LHCN-M2 (cell line): ENCODE measurements around the gene KCNG1. TPM values are rescaled to one million over a fixed set of nuclear protein-coding genes. Genes with fewer than 3 reads are reported as not detected.
"Not testable (repeated sequence)": the region's sequence is repeated elsewhere in the genome, so short reads cannot be mapped to it uniquely, and the experiment has no call there.

Source experiments
- DNase-seq: peaks from one replicate; pipeline ENCODE4 v3.0.0-alpha.2; 2012; ENCODE audit warnings: low read depth
- polyA plus RNA-seq: library from polyadenylated mRNA; unstranded; fragments of >200 nt; gene quantifications from one replicate; pipeline ENCODE4 v1.2.1, GENCODE V29; 2012; ENCODE audit warnings: missing spikeins
- total RNA-seq: library from RNA; depleted of rRNA; stranded (reverse); fragments of >200 nt; gene quantifications from 2 replicates; pipeline ENCODE4 v1.2.3, GENCODE V29; 2014; rRNA removed

Gene KCNG1, protein sequence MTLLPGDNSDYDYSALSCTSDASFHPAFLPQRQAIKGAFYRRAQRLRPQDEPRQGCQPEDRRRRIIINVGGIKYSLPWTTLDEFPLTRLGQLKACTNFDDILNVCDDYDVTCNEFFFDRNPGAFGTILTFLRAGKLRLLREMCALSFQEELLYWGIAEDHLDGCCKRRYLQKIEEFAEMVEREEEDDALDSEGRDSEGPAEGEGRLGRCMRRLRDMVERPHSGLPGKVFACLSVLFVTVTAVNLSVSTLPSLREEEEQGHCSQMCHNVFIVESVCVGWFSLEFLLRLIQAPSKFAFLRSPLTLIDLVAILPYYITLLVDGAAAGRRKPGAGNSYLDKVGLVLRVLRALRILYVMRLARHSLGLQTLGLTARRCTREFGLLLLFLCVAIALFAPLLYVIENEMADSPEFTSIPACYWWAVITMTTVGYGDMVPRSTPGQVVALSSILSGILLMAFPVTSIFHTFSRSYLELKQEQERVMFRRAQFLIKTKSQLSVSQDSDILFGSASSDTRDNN
- total RNA-seq, result 0.34 and 0.71 TPM in 2 replicates
- polyA plus RNA-seq, result 0.56 TPM

- DNase-seq, result peak; percentile 46
These were observed at the start of gene KCNG1 for GRCh38 chr20:51022803-51023616. Gene KCNG1, minus strand, starts transcription at chr20:51023107. Its CDS starts 12,769 bp downstream, at chr20:51010338.

DNA sequence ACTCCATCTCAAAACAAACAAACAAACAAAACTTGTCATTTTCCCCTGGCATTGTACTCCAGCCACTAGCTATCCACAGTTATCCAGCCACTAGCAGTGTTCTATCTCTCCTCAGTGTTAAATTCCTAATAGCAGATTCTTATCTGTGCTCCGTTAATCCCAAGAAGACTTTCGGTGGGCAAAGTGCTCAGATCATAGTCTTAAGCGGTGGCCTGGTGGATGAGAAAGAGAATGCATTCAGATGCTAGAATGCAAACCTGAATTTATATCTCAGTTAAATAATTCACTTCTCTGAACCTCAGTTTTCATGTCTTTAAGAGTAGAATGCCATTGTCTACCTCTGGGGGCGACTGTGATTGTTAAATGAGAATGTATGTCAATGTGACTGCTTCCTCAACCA lies 47.7 kb upstream of the KCNG1 start:
- DNase-seq, result no peak

- peak; percentile 7 for DNase-seq
These were observed 44.9 kb upstream of the KCNG1 start for GRCh38 chr20:51067792-51068191.

DNA sequence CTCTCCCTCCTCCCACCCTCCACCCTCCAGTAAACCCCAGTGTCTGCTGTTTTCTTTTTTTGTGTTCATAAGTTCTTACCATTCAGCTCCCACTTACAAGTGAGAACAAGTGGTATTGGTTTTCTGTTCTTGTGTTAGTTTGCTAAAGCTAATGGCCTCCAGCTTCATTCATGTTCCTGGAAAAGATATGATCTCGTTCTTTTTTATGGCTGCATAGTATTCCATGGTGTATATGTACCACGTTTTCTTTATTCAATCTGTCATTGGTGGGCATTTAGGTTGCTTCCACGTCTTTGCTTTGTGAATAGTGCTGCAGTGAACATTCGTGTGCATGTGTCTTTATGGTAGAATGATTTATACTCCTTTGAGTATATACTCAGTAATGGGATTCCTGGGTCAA lies 42.7 kb upstream of the KCNG1 start:
- no peak for DNase-seq

DNA sequence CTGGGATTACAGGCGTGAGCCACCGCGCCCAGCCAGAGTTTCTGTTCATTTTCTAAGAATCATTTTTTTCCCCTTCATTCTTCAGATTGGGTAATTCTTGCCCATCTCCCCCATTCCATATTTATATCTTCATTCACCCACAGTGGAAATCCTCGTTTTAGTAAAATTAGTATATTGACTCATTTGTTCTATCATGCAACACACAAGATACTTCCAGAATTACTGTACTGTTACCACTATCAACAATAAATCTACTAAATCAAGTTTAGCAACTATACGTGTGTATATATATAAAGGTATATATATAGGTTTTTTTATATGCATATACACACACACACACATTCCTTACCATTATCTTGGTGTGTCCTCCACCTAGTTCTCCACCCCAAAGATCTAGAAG lies 41.2 kb upstream of the KCNG1 start:
- DNase-seq, result no peak

GRCh38 chr20:51062065-51062464 lies 39.2 kb upstream of the KCNG1 start:
- no peak for DNase-seq

DNA sequence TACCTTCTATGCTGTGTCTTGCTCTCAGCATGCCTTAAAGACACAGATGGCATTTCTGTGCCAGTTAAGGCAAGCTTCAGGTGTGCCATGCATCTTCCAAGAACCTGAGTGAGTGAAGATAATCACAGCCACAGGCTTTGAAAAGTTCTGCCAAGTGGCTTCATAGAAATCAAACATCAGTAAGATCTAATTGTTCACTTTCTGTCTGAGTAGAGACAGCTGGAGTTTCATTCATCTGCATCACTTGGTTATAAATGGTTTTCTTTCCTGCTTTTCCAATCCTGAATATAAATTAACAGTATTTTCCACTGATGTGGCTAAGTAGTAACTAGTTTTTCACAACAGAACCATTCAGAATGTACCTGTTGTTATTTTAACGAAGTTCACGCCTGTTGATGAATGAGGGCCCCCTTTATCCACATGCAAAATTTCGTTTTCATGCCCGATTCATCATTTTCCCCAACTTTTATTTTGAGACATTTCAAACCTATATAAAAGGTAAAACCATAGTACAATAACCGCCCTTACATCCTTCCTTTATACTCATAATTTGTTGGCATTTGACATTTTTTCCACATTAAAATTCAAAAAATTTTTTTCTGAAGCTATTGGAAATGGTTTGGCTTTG lies 38.6 kb upstream of the KCNG1 start:
- DNase-seq, result no peak

DNA sequence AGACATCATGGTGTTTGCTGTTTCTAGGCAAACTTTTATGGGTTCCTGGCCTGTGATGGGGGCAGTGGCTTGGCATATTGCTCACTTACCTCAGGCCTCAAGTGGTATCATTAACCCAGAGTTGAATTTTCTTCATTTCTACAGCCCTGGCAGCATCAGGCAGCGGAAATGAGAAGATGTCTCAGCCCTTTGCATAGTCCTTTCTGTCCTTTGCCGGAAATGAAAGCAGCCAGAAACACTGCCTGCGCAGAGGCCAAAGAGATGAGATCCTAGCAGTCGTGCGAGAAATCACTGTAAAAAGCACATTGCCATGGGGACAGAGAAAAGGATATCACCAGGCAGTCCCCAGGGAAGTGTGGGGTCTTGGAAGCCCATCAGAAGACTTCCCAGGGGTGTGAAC lies 37.4 kb upstream of the KCNG1 start:
- DNase-seq, result no peak

- DNase-seq, result peak; percentile 41
These were observed 37.0 kb upstream of the KCNG1 start for GRCh38 chr20:51059862-51060261.

DNA sequence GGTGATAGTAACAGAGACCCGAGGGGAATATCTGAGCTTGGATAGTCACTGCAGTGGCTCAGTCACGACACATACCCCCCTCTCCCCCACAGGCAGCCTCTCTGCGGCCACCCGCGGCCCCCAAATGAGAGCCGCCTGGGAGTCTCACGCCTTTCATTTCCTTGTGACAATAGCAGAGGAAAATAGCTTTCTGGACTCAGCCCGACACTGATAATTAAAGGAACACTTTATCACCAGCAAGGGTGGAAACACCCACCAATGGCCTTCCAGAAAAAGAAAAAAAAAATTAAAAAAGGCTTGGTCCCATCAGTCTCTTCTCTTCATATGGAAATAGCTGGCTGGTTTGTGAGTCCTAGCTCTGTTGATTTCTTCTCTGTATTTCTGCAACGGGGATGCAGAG lies 35.1 kb upstream of the KCNG1 start:
- no peak for DNase-seq

DNA sequence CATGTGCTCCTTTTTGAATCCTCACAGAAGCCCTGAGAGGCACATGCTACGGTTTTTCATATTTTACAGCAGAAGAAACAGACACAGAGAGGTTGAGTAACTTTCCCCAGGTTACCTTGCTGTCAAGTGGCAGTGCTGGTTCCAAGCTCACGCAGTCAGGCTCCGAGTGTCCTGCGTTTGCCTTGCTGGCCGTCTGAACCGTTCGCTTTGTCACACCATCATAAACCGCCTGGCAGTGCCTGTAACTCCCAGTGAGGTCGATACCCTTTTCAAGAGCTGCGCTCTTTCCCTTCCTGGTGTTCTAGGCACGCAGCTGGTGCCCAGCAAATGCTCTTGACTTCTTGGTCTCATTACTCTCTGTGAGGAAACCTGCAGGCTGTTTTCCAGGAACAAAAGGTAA lies 31.3 kb upstream of the KCNG1 start:
- DNase-seq, result no peak

DNA sequence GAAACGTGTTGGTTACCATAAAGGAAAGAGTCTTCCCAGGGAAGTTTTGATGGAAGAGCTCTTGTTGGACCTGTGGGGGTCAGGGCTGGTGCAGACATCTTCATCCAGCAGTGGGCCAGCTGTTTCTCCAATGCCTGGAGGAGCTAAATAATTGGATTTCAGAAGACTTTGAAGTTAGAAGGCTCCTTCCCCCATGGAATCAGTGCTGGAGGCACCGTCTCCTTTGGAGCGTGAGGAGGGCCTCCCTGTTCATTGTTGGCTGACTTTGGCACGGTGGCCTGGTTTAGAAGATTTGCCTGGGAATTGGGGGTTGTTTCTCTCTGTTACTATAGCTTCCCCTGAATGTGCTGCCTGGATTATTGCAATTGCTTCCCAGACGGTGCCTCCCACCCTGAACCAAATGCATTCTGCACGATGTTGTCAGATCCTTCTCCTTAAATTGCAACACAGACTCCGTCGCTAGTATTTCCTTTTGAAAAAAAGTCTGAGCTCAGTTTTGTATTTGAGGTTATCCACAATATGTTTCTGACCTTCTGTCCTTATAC lies 27.7 kb upstream of the KCNG1 start:
- no peak for DNase-seq

DNA sequence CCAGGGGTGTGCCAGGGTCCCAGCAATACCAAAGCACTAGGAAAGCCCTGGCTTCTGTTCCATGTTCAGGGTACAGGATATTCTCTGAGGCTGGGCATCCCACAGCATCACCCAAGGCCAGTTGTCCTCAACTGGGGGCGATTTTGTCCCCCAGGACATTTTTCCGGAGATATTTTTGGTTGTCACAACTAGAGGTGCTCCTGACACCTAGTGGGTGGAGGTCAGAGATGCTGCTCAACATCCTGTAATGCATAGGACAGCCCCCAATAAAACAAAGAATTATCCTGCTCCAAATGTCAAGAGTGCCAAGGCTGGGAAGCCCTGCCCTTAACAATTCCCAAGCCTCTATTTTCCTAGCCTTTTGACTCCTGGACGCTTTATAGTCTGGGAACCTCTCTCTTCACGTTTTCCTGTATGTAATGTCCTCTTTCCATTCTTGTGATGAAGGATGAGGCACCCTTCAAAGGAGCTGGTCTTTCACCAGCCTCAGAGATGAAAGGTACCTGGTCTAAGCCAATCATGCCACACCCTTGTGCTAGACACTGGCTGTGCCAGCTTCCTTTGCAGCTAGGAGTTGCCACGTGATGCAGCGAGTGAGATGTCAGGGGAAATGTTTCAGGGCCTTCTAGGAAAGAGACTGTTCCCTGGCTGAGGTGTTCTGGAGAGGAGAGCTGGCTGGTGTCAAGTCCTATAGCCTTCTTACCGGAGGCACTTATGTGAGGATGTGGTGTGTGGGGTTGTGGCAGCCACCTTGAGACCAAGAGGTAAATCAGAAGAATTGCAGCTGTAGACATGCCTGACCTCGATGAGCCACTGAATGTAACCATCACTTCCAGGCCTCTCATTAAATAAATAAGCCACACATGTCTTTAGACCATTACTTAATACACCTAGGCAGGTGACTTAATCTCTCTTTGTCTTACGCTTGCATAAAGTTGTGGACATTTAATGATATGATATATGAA lies 23.4 kb upstream of the KCNG1 start:
- no peak for DNase-seq

GRCh38 chr20:51045492-51045891 lies 22.6 kb upstream of the KCNG1 start:
- not testable (repeated sequence) for DNase-seq

DNA sequence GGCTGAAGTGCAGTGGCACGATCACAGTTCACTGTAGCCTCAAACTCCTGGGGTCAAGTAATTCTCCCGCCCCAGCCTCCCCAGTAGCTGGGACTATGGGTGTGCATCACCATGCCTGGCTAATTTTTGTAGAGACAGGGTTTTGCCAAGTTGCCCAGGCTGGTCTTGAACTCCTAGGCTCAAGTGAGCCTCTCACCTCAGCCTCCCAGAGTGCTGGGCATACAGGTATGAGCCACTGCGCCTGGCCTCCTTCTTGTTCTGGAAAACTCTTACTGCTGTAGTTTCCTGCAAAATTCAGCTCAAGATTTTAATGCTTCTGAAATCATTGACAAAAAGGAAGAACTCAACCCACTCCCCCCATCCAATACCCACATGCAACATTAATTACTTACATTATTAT lies 21.9 kb upstream of the KCNG1 start:
- no peak for DNase-seq

- peak; percentile 43 for DNase-seq
These were observed 20.9 kb upstream of the KCNG1 start for GRCh38 chr20:51043811-51044210.

- no peak for DNase-seq
These were observed 19.8 kb upstream of the KCNG1 start for GRCh38 chr20:51042657-51043247.

- DNase-seq, result no peak
These were observed 19.2 kb upstream of the KCNG1 start for GRCh38 chr20:51042064-51042463.

DNA sequence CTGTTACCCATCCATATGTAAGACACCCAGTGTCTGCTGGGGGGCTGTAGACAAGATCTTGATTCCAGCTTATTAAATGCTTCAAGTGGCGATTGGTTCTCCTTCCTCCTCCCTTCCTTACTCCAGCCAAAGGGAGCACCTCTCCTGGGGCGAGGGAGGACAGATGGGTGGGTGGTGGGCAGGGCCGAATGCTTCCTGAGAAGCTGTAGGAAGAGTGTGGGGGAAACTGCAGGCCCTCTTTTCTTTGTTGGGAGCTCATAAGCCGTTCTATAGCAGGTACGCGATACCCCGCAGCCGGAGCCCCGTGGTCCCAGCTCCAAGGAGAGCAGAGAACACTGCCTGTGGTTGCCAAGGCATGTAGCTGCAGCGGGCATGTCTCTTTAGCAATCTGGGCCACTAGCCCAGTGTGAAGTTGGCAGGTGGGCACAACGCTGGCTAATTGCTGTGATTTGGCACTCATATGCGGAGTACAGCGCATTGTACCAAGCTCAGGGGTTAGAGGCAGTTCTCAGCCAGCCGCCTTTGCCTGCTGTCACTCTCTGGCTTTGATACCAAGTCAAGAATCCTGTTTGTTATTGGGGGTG lies 14.7 kb upstream of the KCNG1 start:
- no peak for DNase-seq
